GM19467 (cell line): Measurements from ENCODE around the gene PRKACA.
A peak's percentile ranks its signal among the peaks of the same experiment; 100 is the strongest.

Source experiments
- ATAC-seq: cut with Tn5 transposase; IDR thresholded peaks from one replicate; pipeline ENCODE4 v1.9.1; 2021; ENCODE audit warnings: mild to moderate bottlenecking, moderate library complexity; ENCODE audit not compliant: unreplicated experiment

The PRKACA gene

GRCh38 chr19:14117668-14118164 is at the start of gene PRKACA:
Gene PRKACA, minus strand, starts transcription at chr19:14117762. Its CDS starts 215 bp downstream, at chr19:14117547.
- ATAC-seq: peak; percentile 89

- ATAC-seq: no peak
Measured at GRCh38 chr19:14166999-14167575, 49.5 kb upstream of the PRKACA start.

GRCh38 chr19:14165990-14166830 is 48.6 kb upstream of the PRKACA start:
- ATAC-seq: no peak

GRCh38 chr19:14164724-14165493 is 47.3 kb upstream of the PRKACA start:
- no peak for ATAC-seq

- ATAC-seq: no peak
Measured at GRCh38 chr19:14164082-14164481, 46.5 kb upstream of the PRKACA start.

GRCh38 chr19:14162871-14163297 is 45.3 kb upstream of the PRKACA start:
- no peak for ATAC-seq

GRCh38 chr19:14161305-14161704 is 43.7 kb upstream of the PRKACA start:
- ATAC-seq: no peak

GRCh38 chr19:14160017-14160703 is 42.6 kb upstream of the PRKACA start:
- ATAC-seq: no peak

- ATAC-seq: no peak
Measured at GRCh38 chr19:14159059-14159458, 41.5 kb upstream of the PRKACA start.

- no peak for ATAC-seq
Measured at GRCh38 chr19:14158276-14159023, 40.9 kb upstream of the PRKACA start.

GRCh38 chr19:14156971-14157717 is 39.6 kb upstream of the PRKACA start:
- ATAC-seq: no peak

- no peak for ATAC-seq
Measured at GRCh38 chr19:14156122-14156521, 38.6 kb upstream of the PRKACA start.

GRCh38 chr19:14155371-14155770 is 37.8 kb upstream of the PRKACA start:
- ATAC-seq: no peak

GRCh38 chr19:14152713-14153112 is 35.2 kb upstream of the PRKACA start:
- ATAC-seq: no peak

GRCh38 chr19:14150770-14151661 is 33.5 kb upstream of the PRKACA start:
- no peak for ATAC-seq

GRCh38 chr19:14150041-14150769 is 32.6 kb upstream of the PRKACA start:
- no peak for ATAC-seq

GRCh38 chr19:14149509-14149994 is 32.0 kb upstream of the PRKACA start:
- no peak for ATAC-seq
